ENCODE results near the gene PTPRN2. TPM values are rescaled to one million over a fixed set of nuclear protein-coding genes. Genes with fewer than 3 reads are reported as not detected.

Gene PTPRN2
- polyA plus RNA-seq, 2 donors = 0.37 to 0.40 TPM

DNA sequence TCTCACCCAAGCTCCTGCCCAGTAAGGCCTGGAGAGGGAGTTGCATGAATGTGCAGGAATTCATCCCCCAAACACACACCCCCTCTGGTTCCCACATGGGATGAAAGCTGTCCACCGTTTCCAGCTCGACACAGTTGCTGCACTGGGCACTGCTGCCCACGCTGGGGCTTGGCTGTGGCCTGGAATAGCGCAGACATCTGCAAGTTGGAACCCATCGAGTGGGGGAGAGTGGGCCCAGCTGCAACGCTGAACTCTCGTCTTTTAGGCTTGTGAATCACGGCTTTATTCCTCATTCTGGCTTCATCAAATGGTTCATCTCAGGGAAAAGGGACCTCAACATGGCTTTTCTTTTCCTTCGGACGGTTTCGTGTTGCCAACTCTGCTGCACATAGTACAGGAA is 986.1 kb downstream of the PTPRN2 start:
- no peaks in the 10 kb centered on the region for H3K9me3 ChIP-seq (ENCODE audit: control insufficient read depth in 2 of 2, insufficient read depth in 1 of 2, low read depth in 1 of 2, low read length in 1 of 2)
- no peaks in the 10 kb centered on the region for H3K27me3 ChIP-seq (ENCODE audit: control insufficient read depth in 1 of 2, insufficient read depth in 2 of 2, low read length in 2 of 2)
- H3K36me3 ChIP-seq (ENCODE audit: control insufficient read depth in 2 of 2, insufficient read depth in 2 of 2, low read length in 1 of 2) = no peaks in the 10 kb centered on the region
- H3K4me1 ChIP-seq (ENCODE audit: control insufficient read depth in 2 of 2, insufficient read depth in 2 of 2, low read length in 1 of 2) = no peaks in the 10 kb centered on the region
- 79 to 86% methylated on average over 11 of the region's 11 CpGs for WGBS, 2 donors
- H3K27ac ChIP-seq (ENCODE audit: low read depth in 2 of 2, low read length in 1 of 2) = no peak overlapping the region
- H3K4me3 ChIP-seq (ENCODE audit: low read depth in 1 of 2, low read length in 2 of 2) = no peak overlapping the region

DNA sequence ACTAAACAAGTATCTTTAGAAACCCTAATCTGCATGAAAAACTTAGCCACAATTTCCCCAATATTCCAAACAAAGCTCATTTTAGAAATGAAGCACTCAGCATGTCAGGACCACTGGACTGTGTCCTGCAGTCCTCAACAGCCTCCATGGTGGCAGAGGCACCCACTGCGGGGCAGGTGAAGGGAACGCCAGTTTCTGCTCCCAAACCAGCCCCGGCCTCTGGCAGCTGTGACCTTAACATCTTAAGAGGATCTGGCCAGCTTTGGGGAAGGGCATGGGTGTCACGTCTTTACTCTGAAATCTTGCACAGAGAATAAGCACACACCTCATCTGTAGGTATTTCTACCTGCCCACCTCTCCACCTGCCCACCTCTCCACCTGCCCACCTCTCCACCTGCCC is 988.1 kb downstream of the PTPRN2 start:
- Histone ChIP-seq H3K27ac (ENCODE audit: low read depth in 2 of 2, low read length in 1 of 2) (no peak overlapping the region), H3K9me3 (ENCODE audit: control insufficient read depth in 2 of 2, insufficient read depth in 1 of 2, low read depth in 1 of 2, low read length in 1 of 2) (no peaks in the 10 kb centered on the region), H3K36me3 (ENCODE audit: control insufficient read depth in 2 of 2, insufficient read depth in 2 of 2, low read length in 1 of 2) (no peaks in the 10 kb centered on the region), H3K4me1 (ENCODE audit: control insufficient read depth in 2 of 2, insufficient read depth in 2 of 2, low read length in 1 of 2) (no peaks in the 10 kb centered on the region), H3K4me3 (ENCODE audit: low read depth in 1 of 2, low read length in 2 of 2) (no peak overlapping the region), H3K27me3 (ENCODE audit: control insufficient read depth in 1 of 2, insufficient read depth in 2 of 2, low read length in 2 of 2) (no peaks in the 10 kb centered on the region)
- 90 to 91% methylated on average over 4 of the region's 4 CpGs for WGBS, 2 donors

DNA sequence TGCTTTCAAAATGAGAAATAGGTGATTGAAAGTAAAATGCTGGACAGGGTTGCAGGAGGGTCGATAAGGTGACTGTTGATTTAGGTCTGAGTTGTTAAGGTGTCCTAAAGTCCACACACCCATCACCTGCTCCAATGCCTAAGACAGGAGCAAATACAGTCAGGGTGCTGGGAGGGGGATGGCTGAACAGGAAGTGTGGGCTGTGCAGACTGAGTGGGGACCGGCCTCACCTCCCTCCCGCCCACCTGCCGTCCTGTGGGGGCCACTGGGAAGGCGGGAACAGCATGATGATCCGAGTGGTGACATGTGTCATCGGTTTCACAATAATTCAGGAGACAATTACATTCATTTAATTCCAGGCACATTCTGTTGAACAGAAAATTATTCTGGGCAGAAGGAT is 990.1 kb downstream of the PTPRN2 start:
- Histone ChIP-seq H3K27me3 (ENCODE audit: control insufficient read depth in 1 of 2, insufficient read depth in 2 of 2, low read length in 2 of 2) (no peaks in the 10 kb centered on the region), H3K4me3 (ENCODE audit: low read depth in 1 of 2, low read length in 2 of 2) (no peak overlapping the region), H3K27ac (ENCODE audit: low read depth in 2 of 2, low read length in 1 of 2) (no peak overlapping the region), H3K9me3 (ENCODE audit: control insufficient read depth in 2 of 2, insufficient read depth in 1 of 2, low read depth in 1 of 2, low read length in 1 of 2) (peaks cover 0 to 2% of the 10 kb centered on the region in 2 donors), H3K4me1 (ENCODE audit: control insufficient read depth in 2 of 2, insufficient read depth in 2 of 2, low read length in 1 of 2) (no peaks in the 10 kb centered on the region), H3K36me3 (ENCODE audit: control insufficient read depth in 2 of 2, insufficient read depth in 2 of 2, low read length in 1 of 2) (no peaks in the 10 kb centered on the region)
- WGBS, 2 donors = 39 to 46% methylated on average over 7 of the region's 7 CpGs

DNA sequence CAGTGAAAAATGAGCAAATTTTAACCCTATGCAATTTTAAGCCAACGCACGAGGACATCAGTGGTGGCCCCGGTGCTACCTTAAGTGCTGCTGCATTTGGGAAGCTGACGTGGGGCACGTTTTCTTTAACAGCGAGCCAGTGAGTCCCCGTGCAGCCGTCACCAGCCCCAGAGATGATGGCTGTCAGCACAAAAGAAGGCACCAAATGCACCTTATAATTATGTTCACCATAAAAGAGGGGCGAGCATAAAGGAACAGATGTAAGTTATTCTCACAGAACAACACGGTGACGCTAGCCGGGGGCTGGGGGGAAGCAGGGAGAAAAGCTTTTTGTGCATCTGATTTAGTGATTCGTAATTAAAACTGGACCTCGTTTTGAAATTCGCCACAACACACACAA is 990.7 kb downstream of the PTPRN2 start:
- H3K9me3 ChIP-seq (ENCODE audit: control insufficient read depth in 2 of 2, insufficient read depth in 1 of 2, low read depth in 1 of 2, low read length in 1 of 2) = peaks cover 0 to 5% of the 10 kb centered on the region in 2 donors
- H3K27me3 ChIP-seq (ENCODE audit: control insufficient read depth in 1 of 2, insufficient read depth in 2 of 2, low read length in 2 of 2) = no peaks in the 10 kb centered on the region
- H3K4me3 ChIP-seq (ENCODE audit: low read depth in 1 of 2, low read length in 2 of 2) = no peak overlapping the region
- no peak overlapping the region for H3K27ac ChIP-seq (ENCODE audit: low read depth in 2 of 2, low read length in 1 of 2)
- no peaks in the 10 kb centered on the region for H3K36me3 ChIP-seq (ENCODE audit: control insufficient read depth in 2 of 2, insufficient read depth in 2 of 2, low read length in 1 of 2)
- H3K4me1 ChIP-seq (ENCODE audit: control insufficient read depth in 2 of 2, insufficient read depth in 2 of 2, low read length in 1 of 2) = peaks cover 0 to 3% of the 10 kb centered on the region in 2 donors
- WGBS, 2 donors = 72 to 73% methylated on average over 15 of the region's 15 CpGs

DNA sequence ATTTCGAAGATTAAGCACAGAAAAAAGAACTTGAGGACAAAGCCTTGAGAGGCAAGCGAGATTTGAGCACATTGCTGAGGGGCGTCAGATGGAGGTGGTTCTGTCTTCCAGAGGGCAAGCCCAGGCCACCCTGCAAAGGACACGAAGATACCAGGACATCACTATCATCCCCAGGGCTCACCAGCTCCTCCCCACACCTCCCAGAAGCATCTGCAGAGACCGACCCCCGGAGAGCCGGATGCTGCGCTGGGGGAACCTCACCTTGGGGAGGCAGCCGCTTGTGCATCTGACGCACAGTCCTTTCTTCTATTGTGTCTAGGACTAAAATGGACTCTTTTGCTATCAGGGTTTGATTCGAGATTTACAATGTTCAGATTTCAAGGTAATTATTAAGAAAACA is 991.2 kb downstream of the PTPRN2 start:
- Histone ChIP-seq H3K9me3 (ENCODE audit: control insufficient read depth in 2 of 2, insufficient read depth in 1 of 2, low read depth in 1 of 2, low read length in 1 of 2) (peaks cover 0 to 5% of the 10 kb centered on the region in 2 donors), H3K4me1 (ENCODE audit: control insufficient read depth in 2 of 2, insufficient read depth in 2 of 2, low read length in 1 of 2) (peaks cover 0 to 3% of the 10 kb centered on the region in 2 donors), H3K27me3 (ENCODE audit: control insufficient read depth in 1 of 2, insufficient read depth in 2 of 2, low read length in 2 of 2) (no peaks in the 10 kb centered on the region), H3K27ac (ENCODE audit: low read depth in 2 of 2, low read length in 1 of 2) (no peak overlapping the region), H3K36me3 (ENCODE audit: control insufficient read depth in 2 of 2, insufficient read depth in 2 of 2, low read length in 1 of 2) (no peaks in the 10 kb centered on the region), H3K4me3 (ENCODE audit: low read depth in 1 of 2, low read length in 2 of 2) (no peak overlapping the region)
- 87% methylated on average over 11 of the region's 11 CpGs for WGBS, 2 donors

DNA sequence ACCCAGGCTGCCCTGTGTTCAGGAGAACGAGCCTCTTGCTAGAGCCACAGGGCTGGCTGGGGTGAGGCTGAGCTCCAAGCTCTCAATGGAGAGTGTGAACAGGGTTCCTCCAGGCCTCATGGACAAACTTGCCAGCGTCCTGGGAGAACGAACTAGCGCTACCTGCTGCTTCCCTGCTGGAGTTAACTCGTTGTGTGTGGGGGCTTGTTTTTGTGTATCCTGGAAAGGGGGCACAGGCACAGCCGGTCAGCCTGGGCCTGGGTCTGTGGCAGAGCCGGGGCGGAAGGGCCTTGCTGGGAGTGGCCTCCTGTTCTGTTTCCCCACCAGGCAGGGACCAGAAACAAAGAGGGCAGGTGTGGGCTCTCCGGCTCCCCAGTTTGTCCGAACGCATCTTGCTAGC is 991.6 kb downstream of the PTPRN2 start:
- no peaks in the 10 kb centered on the region for H3K27me3 ChIP-seq (ENCODE audit: control insufficient read depth in 1 of 2, insufficient read depth in 2 of 2, low read length in 2 of 2)
- 90 to 91% methylated on average over 11 of the region's 11 CpGs for WGBS, 2 donors
- H3K27ac ChIP-seq (ENCODE audit: low read depth in 2 of 2, low read length in 1 of 2) = no peak overlapping the region
- H3K9me3 ChIP-seq (ENCODE audit: control insufficient read depth in 2 of 2, insufficient read depth in 1 of 2, low read depth in 1 of 2, low read length in 1 of 2) = peaks cover 0 to 5% of the 10 kb centered on the region in 2 donors
- no peaks in the 10 kb centered on the region for H3K36me3 ChIP-seq (ENCODE audit: control insufficient read depth in 2 of 2, insufficient read depth in 2 of 2, low read length in 1 of 2)
- no peak overlapping the region for H3K4me3 ChIP-seq (ENCODE audit: low read depth in 1 of 2, low read length in 2 of 2)
- peaks cover 0 to 3% of the 10 kb centered on the region in 2 donors for H3K4me1 ChIP-seq (ENCODE audit: control insufficient read depth in 2 of 2, insufficient read depth in 2 of 2, low read length in 1 of 2)

DNA sequence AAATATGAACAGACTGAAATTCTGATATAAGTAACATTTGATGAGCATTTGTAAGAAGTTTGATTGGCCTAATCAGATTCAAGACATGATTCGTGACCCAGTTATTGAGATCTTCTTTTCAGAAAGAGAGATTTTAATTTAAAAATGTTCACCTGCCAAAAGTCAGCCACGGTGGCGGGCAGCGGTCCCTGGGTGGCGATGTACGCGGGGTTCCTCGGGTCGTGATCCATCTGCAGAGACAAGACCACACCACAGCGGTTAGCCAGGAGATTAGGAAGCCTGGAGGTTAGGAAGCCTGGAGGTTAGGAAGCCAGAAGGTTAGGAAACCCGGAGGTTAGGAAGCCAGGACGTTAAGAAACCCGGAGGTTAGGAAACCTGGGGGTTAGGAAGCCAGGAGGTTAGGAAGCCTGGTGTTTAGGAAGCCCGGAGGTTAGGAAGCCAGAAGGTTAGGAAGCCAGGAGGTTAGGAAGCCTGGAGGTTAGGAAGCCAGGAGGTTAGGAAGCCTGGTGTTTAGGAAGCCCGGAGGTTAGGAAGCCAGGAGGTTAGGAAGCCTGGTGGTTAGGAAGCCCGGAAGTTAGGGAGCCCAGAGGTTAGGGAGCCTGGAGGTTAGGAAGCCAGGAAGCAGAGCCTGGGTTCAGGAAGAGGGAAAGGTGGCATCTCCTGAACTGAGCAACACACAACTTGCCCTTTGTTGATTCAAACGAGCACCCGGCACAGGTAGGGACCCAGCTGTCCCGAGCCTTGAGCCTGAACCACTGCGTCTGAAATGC is 992.4 kb downstream of the PTPRN2 start:
- no peak overlapping the region for H3K4me3 ChIP-seq (ENCODE audit: low read depth in 1 of 2, low read length in 2 of 2)
- no peak overlapping the region for H3K27ac ChIP-seq (ENCODE audit: low read depth in 2 of 2, low read length in 1 of 2)
- H3K27me3 ChIP-seq (ENCODE audit: control insufficient read depth in 1 of 2, insufficient read depth in 2 of 2, low read length in 2 of 2) = no peaks in the 10 kb centered on the region
- H3K9me3 ChIP-seq (ENCODE audit: control insufficient read depth in 2 of 2, insufficient read depth in 1 of 2, low read depth in 1 of 2, low read length in 1 of 2) = peaks cover 0 to 5% of the 10 kb centered on the region in 2 donors
- H3K36me3 ChIP-seq (ENCODE audit: control insufficient read depth in 2 of 2, insufficient read depth in 2 of 2, low read length in 1 of 2) = no peaks in the 10 kb centered on the region
- H3K4me1 ChIP-seq (ENCODE audit: control insufficient read depth in 2 of 2, insufficient read depth in 2 of 2, low read length in 1 of 2) = peaks cover 0 to 3% of the 10 kb centered on the region in 2 donors
- WGBS, 2 donors = 84 to 89% methylated on average over 20 of the region's 20 CpGs

DNA sequence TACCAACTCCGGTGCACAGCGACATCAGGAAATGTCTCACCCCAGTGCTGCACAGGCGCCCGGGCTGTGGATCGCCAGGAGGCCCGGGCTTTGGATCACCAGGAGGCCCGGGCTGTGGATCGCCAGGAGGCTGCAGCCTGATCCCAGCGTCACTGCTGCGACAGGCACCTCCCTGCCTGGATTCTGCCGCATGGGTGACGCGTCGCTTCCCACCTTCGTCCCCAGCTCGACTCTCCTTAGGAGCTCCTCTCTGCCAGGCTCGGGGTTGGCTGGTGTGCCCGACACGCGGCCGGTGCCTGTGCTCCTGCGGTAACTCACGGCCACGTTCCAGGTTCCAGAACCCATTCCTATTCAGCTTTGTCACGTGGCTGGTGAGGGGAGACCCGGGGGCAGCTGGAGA is 993.3 kb downstream of the PTPRN2 start:
- no peak overlapping the region for H3K27ac ChIP-seq (ENCODE audit: low read depth in 2 of 2, low read length in 1 of 2)
- H3K9me3 ChIP-seq (ENCODE audit: control insufficient read depth in 2 of 2, insufficient read depth in 1 of 2, low read depth in 1 of 2, low read length in 1 of 2) = peaks cover 0 to 5% of the 10 kb centered on the region in 2 donors
- peaks cover 0 to 3% of the 10 kb centered on the region in 2 donors for H3K4me1 ChIP-seq (ENCODE audit: control insufficient read depth in 2 of 2, insufficient read depth in 2 of 2, low read length in 1 of 2)
- H3K27me3 ChIP-seq (ENCODE audit: control insufficient read depth in 1 of 2, insufficient read depth in 2 of 2, low read length in 2 of 2) = no peaks in the 10 kb centered on the region
- WGBS, 2 donors = 86 to 87% methylated on average over 24 to 26 of the region's 26 CpGs
- H3K4me3 ChIP-seq (ENCODE audit: low read depth in 1 of 2, low read length in 2 of 2) = no peak overlapping the region
- no peaks in the 10 kb centered on the region for H3K36me3 ChIP-seq (ENCODE audit: control insufficient read depth in 2 of 2, insufficient read depth in 2 of 2, low read length in 1 of 2)

DNA sequence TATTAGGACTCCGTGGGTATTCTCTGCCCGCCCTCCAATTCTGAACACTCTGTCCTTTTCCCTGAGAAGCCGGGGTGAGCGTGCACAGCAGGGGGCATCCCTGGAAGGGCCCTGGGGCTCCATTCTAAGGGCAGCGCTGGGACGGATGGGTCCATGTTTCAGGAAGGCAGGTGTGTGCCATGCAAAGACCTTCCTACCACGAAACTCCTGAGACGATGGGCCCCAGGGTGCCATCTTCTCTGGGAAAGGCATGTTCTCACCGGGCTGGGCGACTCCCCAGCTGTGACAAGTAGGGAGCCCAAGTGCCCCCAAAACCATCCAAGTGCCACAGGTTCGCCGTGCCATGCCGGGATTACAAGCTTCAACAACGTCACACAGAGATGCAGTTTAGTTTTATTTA is 994.1 kb downstream of the PTPRN2 start:
- WGBS, 2 donors = 89 to 94% methylated on average over 14 of the region's 14 CpGs
- Histone ChIP-seq H3K27me3 (ENCODE audit: control insufficient read depth in 1 of 2, insufficient read depth in 2 of 2, low read length in 2 of 2) (no peaks in the 10 kb centered on the region), H3K9me3 (ENCODE audit: control insufficient read depth in 2 of 2, insufficient read depth in 1 of 2, low read depth in 1 of 2, low read length in 1 of 2) (peaks cover 0 to 5% of the 10 kb centered on the region in 2 donors), H3K4me3 (ENCODE audit: low read depth in 1 of 2, low read length in 2 of 2) (no peak overlapping the region), H3K4me1 (ENCODE audit: control insufficient read depth in 2 of 2, insufficient read depth in 2 of 2, low read length in 1 of 2) (peaks cover 0 to 3% of the 10 kb centered on the region in 2 donors), H3K27ac (ENCODE audit: low read depth in 2 of 2, low read length in 1 of 2) (no peak overlapping the region), H3K36me3 (ENCODE audit: control insufficient read depth in 2 of 2, insufficient read depth in 2 of 2, low read length in 1 of 2) (no peaks in the 10 kb centered on the region)
